A673 (cell line): ENCODE data around the gene PROZ.

Source experiments
- EZH2 ChIP-seq: fragments of 200-600 bp; sonication (generic); IDR thresholded peaks from 2 replicates; pipeline ENCODE4 v1.6.1; 2017; ENCODE audit warnings: borderline replicate concordance, low read depth, mild to moderate bottlenecking, mixed read lengths, antibody characterized with exemption, low read length; ENCODE audit not compliant: poor library complexity, severe bottlenecking
- TF ChIP-seq, protein P1 (sequence below): fragments of 300-800, 200-600 bp; sonication (generic); conservative IDR thresholded peaks from 2 replicates; pipeline ENCODE4 v1.5.1; 2017; ENCODE audit warnings: low read depth, mild to moderate bottlenecking, antibody characterized with exemption, low read length, moderate library complexity, mixed read lengths

DNA sequence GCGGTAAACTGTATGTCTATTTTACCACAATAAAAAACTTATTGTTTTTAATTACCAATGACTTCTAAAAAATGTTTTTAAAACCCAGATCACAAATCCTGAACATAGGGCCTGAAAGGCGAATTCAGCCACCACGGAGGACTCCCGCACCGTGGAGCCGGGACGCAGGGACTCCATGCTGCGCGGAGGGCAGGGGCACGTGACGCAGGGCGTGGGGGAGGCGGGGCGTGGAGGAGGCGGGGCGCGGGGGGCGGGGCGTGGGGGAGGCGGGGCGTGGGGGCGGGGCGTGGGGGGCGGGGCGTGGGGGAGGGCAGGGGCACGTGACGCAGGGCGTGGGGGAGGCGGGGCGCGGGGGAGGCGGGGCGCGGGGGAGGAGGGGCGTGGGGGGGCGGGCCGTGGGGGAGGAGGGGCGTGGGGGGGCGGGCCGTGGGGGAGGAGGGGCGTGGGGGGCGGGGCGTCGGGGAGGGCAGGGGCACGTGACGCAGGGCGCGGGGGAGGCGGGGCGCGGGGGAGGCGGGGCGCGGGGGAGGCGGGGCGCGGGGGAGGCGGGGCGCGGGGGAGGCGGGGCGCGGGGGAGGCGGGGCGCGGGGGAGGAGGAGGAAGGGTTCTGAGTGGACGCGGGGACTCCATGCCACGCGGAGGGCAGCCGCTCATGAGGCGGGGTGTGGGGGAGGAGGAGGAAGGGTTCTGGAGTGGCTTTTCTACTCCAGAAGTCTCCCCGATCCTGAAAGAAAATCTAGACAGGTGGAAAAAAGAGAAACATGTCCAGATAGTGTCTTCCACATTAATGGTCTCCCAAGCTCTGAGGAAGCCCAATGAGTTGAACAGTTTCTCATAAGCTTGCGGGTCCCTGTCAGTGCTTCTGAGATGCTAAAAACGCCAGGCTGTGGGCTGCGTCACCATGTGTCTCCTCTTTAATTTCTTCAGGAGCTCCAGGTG is 4.4 kb upstream of the PROZ start:
- TF ChIP-seq, protein P1, sequence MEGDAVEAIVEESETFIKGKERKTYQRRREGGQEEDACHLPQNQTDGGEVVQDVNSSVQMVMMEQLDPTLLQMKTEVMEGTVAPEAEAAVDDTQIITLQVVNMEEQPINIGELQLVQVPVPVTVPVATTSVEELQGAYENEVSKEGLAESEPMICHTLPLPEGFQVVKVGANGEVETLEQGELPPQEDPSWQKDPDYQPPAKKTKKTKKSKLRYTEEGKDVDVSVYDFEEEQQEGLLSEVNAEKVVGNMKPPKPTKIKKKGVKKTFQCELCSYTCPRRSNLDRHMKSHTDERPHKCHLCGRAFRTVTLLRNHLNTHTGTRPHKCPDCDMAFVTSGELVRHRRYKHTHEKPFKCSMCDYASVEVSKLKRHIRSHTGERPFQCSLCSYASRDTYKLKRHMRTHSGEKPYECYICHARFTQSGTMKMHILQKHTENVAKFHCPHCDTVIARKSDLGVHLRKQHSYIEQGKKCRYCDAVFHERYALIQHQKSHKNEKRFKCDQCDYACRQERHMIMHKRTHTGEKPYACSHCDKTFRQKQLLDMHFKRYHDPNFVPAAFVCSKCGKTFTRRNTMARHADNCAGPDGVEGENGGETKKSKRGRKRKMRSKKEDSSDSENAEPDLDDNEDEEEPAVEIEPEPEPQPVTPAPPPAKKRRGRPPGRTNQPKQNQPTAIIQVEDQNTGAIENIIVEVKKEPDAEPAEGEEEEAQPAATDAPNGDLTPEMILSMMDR, result no peak
- no peak for TF ChIP-seq EZH2
